Measurements from ENCODE around the gene VPS51.

GRCh38 chr11:65111744-65112545 lies 15.9 kb downstream of the VPS51 start, which contains the start of gene TM7SF2:
- TF ChIP-seq, protein P1, sequence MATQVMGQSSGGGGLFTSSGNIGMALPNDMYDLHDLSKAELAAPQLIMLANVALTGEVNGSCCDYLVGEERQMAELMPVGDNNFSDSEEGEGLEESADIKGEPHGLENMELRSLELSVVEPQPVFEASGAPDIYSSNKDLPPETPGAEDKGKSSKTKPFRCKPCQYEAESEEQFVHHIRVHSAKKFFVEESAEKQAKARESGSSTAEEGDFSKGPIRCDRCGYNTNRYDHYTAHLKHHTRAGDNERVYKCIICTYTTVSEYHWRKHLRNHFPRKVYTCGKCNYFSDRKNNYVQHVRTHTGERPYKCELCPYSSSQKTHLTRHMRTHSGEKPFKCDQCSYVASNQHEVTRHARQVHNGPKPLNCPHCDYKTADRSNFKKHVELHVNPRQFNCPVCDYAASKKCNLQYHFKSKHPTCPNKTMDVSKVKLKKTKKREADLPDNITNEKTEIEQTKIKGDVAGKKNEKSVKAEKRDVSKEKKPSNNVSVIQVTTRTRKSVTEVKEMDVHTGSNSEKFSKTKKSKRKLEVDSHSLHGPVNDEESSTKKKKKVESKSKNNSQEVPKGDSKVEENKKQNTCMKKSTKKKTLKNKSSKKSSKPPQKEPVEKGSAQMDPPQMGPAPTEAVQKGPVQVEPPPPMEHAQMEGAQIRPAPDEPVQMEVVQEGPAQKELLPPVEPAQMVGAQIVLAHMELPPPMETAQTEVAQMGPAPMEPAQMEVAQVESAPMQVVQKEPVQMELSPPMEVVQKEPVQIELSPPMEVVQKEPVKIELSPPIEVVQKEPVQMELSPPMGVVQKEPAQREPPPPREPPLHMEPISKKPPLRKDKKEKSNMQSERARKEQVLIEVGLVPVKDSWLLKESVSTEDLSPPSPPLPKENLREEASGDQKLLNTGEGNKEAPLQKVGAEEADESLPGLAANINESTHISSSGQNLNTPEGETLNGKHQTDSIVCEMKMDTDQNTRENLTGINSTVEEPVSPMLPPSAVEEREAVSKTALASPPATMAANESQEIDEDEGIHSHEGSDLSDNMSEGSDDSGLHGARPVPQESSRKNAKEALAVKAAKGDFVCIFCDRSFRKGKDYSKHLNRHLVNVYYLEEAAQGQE (IDR thresholded peaks at IDR 0.05; ENCODE audit: low read depth): no peak
- peak; percentile 99 for TF ChIP-seq POLR2AphosphoS5 (IDR thresholded peaks at IDR 0.05; ENCODE audit: low read depth, low read length)
- TF ChIP-seq CTCF (IDR thresholded peaks at IDR 0.05 in 2 of 3, conservative IDR thresholded peaks at IDR 0.05 in 1 of 3; ENCODE audit: borderline replicate concordance in 1 of 3, insufficient read depth in 1 of 3, low read depth in 2 of 3, low read length in 2 of 3): no peak
- TF ChIP-seq SP1 (IDR thresholded peaks at IDR 0.05; ENCODE audit: low read depth): no peak
- no peak for TF ChIP-seq CEBPB (IDR thresholded peaks at IDR 0.05; ENCODE audit: low read depth)
- no peak for TF ChIP-seq ELF1 (IDR thresholded peaks at IDR 0.05; ENCODE audit: borderline replicate concordance, low read depth)
- no peak for TF ChIP-seq RAD21 (IDR thresholded peaks at IDR 0.05; ENCODE audit: low read depth)
- no peak for TF ChIP-seq SRF (IDR thresholded peaks at IDR 0.05; ENCODE audit: low read depth)

Data from HCT116 (cell line).